SK-N-SH (cell line): Measurements from ENCODE around the gene AATF.

Experiments
- EZH2phosphoT487 ChIP-seq: fragments of 200-600 bp; sonication (generic); IDR thresholded peaks from 2 replicates; pipeline ENCODE4 v1.6.1; 2017; ENCODE audit warnings: low read depth, mixed run types, mild to moderate bottlenecking, antibody characterized with exemption, moderate library complexity, borderline replicate concordance
- JUND ChIP-seq: IDR thresholded peaks from 2 replicates; pipeline ENCODE4 v1.4.0; 2012
- POLR2AphosphoS5 ChIP-seq: IDR thresholded peaks from 2 replicates; pipeline ENCODE4 v1.6.1; 2012; ENCODE audit warnings: low read depth, low read length
- RAD21 ChIP-seq: IDR thresholded peaks from 2 replicates; pipeline ENCODE4 v1.6.1; 2012; ENCODE audit warnings: mild to moderate bottlenecking, low read length
- TEAD4 ChIP-seq: IDR thresholded peaks from 2 replicates; pipeline ENCODE4 v1.4.0; 2012; ENCODE audit warnings: mild to moderate bottlenecking, borderline replicate concordance; ENCODE audit not compliant: insufficient read depth
- TF ChIP-seq, protein P1 (sequence below): IDR thresholded peaks from 2 replicates; pipeline ENCODE4 v1.6.1; 2012; ENCODE audit warnings: mild to moderate bottlenecking, low read depth, low read length, moderate library complexity
- TF ChIP-seq, protein P2 (sequence below): fragments of 200-600 bp; sonication (generic); IDR thresholded peaks from 2 replicates; pipeline ENCODE4 v1.6.1; 2017; ENCODE audit warnings: antibody characterized with exemption, mild to moderate bottlenecking, moderate library complexity

DNA sequence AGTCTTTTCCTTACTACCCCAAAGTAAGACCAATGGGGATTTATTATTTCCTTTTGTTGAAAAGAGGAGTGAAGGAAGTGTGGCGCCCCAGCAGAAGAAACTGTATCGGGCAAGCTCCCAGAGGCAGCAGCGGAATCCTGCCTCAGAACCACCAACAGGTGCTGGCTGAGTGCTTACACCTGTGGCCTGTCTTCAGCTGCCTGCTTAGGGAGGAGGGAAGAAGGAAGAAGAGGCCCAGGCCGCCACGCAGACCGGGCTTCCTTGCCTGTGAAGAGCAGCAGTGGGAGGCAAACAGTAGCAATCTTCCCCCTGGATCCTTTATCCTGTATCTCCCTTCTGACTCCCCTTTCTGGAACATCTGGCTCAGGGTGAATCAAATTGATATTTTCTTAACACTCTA lies 134.7 kb downstream of the AATF start:
- no peak for TF ChIP-seq TEAD4
- TF ChIP-seq, protein P1, sequence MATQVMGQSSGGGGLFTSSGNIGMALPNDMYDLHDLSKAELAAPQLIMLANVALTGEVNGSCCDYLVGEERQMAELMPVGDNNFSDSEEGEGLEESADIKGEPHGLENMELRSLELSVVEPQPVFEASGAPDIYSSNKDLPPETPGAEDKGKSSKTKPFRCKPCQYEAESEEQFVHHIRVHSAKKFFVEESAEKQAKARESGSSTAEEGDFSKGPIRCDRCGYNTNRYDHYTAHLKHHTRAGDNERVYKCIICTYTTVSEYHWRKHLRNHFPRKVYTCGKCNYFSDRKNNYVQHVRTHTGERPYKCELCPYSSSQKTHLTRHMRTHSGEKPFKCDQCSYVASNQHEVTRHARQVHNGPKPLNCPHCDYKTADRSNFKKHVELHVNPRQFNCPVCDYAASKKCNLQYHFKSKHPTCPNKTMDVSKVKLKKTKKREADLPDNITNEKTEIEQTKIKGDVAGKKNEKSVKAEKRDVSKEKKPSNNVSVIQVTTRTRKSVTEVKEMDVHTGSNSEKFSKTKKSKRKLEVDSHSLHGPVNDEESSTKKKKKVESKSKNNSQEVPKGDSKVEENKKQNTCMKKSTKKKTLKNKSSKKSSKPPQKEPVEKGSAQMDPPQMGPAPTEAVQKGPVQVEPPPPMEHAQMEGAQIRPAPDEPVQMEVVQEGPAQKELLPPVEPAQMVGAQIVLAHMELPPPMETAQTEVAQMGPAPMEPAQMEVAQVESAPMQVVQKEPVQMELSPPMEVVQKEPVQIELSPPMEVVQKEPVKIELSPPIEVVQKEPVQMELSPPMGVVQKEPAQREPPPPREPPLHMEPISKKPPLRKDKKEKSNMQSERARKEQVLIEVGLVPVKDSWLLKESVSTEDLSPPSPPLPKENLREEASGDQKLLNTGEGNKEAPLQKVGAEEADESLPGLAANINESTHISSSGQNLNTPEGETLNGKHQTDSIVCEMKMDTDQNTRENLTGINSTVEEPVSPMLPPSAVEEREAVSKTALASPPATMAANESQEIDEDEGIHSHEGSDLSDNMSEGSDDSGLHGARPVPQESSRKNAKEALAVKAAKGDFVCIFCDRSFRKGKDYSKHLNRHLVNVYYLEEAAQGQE, result no peak
- no peak for TF ChIP-seq JUND
- TF ChIP-seq RAD21, result no peak
- TF ChIP-seq EZH2phosphoT487, result no peak
- no peak for TF ChIP-seq POLR2AphosphoS5
- TF ChIP-seq, protein P2, sequence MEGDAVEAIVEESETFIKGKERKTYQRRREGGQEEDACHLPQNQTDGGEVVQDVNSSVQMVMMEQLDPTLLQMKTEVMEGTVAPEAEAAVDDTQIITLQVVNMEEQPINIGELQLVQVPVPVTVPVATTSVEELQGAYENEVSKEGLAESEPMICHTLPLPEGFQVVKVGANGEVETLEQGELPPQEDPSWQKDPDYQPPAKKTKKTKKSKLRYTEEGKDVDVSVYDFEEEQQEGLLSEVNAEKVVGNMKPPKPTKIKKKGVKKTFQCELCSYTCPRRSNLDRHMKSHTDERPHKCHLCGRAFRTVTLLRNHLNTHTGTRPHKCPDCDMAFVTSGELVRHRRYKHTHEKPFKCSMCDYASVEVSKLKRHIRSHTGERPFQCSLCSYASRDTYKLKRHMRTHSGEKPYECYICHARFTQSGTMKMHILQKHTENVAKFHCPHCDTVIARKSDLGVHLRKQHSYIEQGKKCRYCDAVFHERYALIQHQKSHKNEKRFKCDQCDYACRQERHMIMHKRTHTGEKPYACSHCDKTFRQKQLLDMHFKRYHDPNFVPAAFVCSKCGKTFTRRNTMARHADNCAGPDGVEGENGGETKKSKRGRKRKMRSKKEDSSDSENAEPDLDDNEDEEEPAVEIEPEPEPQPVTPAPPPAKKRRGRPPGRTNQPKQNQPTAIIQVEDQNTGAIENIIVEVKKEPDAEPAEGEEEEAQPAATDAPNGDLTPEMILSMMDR, result no peak
